Glutamatergic neuron (in vitro differentiated cells): Measurements from ENCODE around the gene OR52E4. TPM values are rescaled to one million over a fixed set of nuclear protein-coding genes. Genes with fewer than 3 reads are reported as not detected.

Source experiments
- DNase-seq: peaks from one replicate; pipeline ENCODE4 v3.0.0; 2022
- H3K27ac Mint-ChIP-seq: one replicate; pipeline ENCODE4 v1.8.0; 2020; ENCODE audit warnings: mild to moderate bottlenecking, mixed read lengths, inconsistent platforms; ENCODE audit not compliant: unreplicated experiment
- H3K27me3 Mint-ChIP-seq: one replicate; pipeline ENCODE4 v1.8.0; 2020; ENCODE audit warnings: mild to moderate bottlenecking, moderate library complexity, mixed read lengths, inconsistent platforms; ENCODE audit not compliant: unreplicated experiment
- H3K36me3 Mint-ChIP-seq: one replicate; pipeline ENCODE4 v1.8.0; 2020; ENCODE audit warnings: mild to moderate bottlenecking, mixed read lengths, inconsistent platforms; ENCODE audit not compliant: unreplicated experiment
- H3K4me1 Mint-ChIP-seq: one replicate; pipeline ENCODE4 v1.8.0; 2020; ENCODE audit warnings: mild to moderate bottlenecking, low read depth, mixed read lengths, inconsistent platforms; ENCODE audit not compliant: unreplicated experiment
- H3K4me3 Mint-ChIP-seq: one replicate; pipeline ENCODE4 v1.8.0; 2020; ENCODE audit warnings: mild to moderate bottlenecking, mixed read lengths, inconsistent platforms; ENCODE audit not compliant: unreplicated experiment
- H3K9me3 Mint-ChIP-seq: one replicate; pipeline ENCODE4 v1.8.0; 2020; ENCODE audit warnings: mild to moderate bottlenecking, moderate library complexity, mixed read lengths, inconsistent platforms; ENCODE audit not compliant: unreplicated experiment
- CTCF ChIP-seq: fragments of 200-600 bp; sonication (generic); IDR thresholded peaks from one replicate; pipeline ENCODE4 v1.5.0; 2021; ENCODE audit not compliant: partially characterized antibody, unreplicated experiment
- total RNA-seq: library from RNA; stranded (reverse); fragmentation: NEBNext Ultra II Directional; extraction: Animal tissue kit (Norgen Biotek cat#: 25700); gene quantifications from one replicate; pipeline ENCODE4 v1.2.1, GENCODE V29; 2021; ENCODE audit not compliant: unreplicated experiment

The OR52E4 gene
- total RNA-seq, 1 donor from 2014 or later: not detected

GRCh38 chr11:5923427-5923776 lies 43.0 kb downstream of the OR52E4 start:
- no peak for TF ChIP-seq CTCF
- peaks cover 4% of the 10 kb centered on the region for H3K9me3 Mint-ChIP-seq
- H3K36me3 Mint-ChIP-seq: peaks cover 12% of the 10 kb centered on the region
- peaks cover 2% of the 10 kb centered on the region for H3K27me3 Mint-ChIP-seq
- H3K27ac Mint-ChIP-seq: no peak overlapping the region
- no peaks in the 10 kb centered on the region for H3K4me1 Mint-ChIP-seq
- no peak for DNase-seq
- no peak overlapping the region for H3K4me3 Mint-ChIP-seq

GRCh38 chr11:5923794-5924193 lies 43.4 kb downstream of the OR52E4 start:
- peaks cover 10% of the 10 kb centered on the region for H3K36me3 Mint-ChIP-seq
- H3K27ac Mint-ChIP-seq: no peak overlapping the region
- H3K9me3 Mint-ChIP-seq: peaks cover 5% of the 10 kb centered on the region
- H3K4me1 Mint-ChIP-seq: no peaks in the 10 kb centered on the region
- H3K4me3 Mint-ChIP-seq: no peak overlapping the region
- no peak for TF ChIP-seq CTCF
- peaks cover 2% of the 10 kb centered on the region for H3K27me3 Mint-ChIP-seq
- no peak for DNase-seq

GRCh38 chr11:5928271-5928670 lies 47.8 kb downstream of the OR52E4 start:
- TF ChIP-seq CTCF: no peak
- H3K4me1 Mint-ChIP-seq: no peaks in the 10 kb centered on the region
- DNase-seq: no peak
- peaks cover 14% of the 10 kb centered on the region for H3K36me3 Mint-ChIP-seq
- no peak overlapping the region for H3K4me3 Mint-ChIP-seq
- peaks cover 8% of the 10 kb centered on the region for H3K27me3 Mint-ChIP-seq
- no peak overlapping the region for H3K27ac Mint-ChIP-seq
- peaks cover 14% of the 10 kb centered on the region for H3K9me3 Mint-ChIP-seq

- no peak for TF ChIP-seq CTCF
- H3K27ac Mint-ChIP-seq: no peak overlapping the region
- peaks cover 14% of the 10 kb centered on the region for H3K9me3 Mint-ChIP-seq
- peaks cover 8% of the 10 kb centered on the region for H3K27me3 Mint-ChIP-seq
- H3K4me3 Mint-ChIP-seq: no peak overlapping the region
- no peaks in the 10 kb centered on the region for H3K4me1 Mint-ChIP-seq
- DNase-seq: no peak
- peaks cover 17% of the 10 kb centered on the region for H3K36me3 Mint-ChIP-seq
Measured at GRCh38 chr11:5928811-5929210, 48.4 kb downstream of the OR52E4 start.

GRCh38 chr11:5929571-5930368 lies 49.3 kb downstream of the OR52E4 start:
- Mint-ChIP-seq H3K4me3 (no peak overlapping the region), H3K27me3 (peaks cover 8% of the 10 kb centered on the region), H3K27ac (no peak overlapping the region), H3K36me3 (peaks cover 17% of the 10 kb centered on the region), H3K4me1 (no peaks in the 10 kb centered on the region), H3K9me3 (peaks cover 14% of the 10 kb centered on the region)
- DNase-seq: no peak
- TF ChIP-seq CTCF: no peak
